Stimulated activated CD8-positive, alpha-beta memory T cell treated with anti-CD3 and anti-CD28 coated beads, Interleukin-2, amount 100 ng/mL, for 48 hours (primary cell): ENCODE data around the gene FAIM2.
A peak's percentile ranks its signal among the peaks of the same experiment; 100 is the strongest.

Experiments
- DNase-seq, 2 donors: peaks; one replicate each; pipeline ENCODE4 v3.0.0-alpha.2; 2020; ENCODE audit warnings: low read depth in 2 of 2

FAIM2 gene

DNA sequence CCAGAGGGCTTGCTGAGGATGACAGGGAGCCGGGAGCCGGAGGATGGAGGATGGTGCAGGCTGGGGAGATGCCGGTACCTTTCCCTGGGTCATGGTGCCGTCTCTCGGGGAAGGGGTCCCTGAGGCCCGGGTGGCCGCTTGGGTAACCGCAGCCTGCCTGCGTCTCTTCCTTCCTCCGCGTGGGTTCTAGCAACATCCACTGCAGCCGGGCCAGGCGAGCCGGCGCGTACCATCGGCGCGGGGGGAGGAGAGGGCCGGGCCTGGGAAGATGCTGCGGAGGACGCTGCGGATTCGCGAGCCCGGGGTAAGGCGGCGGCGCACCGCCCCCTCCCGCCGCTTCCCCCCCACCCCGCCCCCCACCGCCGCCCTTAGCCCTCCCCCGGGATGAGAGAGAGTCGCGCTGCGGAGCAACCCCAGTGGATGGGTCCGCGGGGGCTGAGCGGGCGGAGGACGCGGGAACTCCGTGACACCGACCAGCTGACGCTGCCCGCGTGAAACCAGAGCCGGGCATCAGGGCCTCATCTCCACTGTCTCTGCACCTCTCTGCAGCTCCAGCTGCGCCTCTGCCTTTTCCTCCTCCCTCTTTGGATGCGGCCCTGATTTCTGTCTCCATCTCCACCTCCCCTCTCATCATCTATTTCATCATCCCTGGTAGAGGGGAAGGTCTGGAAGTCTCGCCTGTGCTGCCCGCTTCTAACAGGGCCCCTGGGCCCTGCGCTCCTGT lies at the start of gene FAIM2:
FAIM2 (minus strand) TSS at position 201 of the 724 bp plus-strand sequence; CDS start at position 93, 108 bp downstream.
- DNase-seq, result peak; percentile 17 to 27

DNA sequence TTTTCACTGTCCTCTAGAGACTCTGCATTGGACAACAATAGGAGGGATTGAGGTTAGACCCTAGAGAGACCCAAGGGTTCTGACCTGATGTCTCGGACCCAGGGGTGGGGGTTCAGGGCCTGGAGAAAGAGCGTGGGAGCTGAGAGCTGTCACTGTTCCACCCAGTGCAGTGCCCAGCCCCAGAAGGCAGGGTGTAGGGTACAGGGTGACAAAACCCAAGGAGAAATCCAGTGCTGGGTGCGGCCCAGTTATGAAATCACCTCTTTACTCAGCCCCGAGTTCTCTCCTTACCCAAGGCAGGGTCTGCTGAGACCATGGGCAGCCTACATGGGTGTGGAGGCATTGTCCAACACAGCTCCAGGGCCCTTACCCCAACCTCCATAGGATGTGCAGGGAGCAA lies 49.5 kb upstream of the FAIM2 start:
- no peak for DNase-seq

GRCh38 chr12:49952391-49953055 lies 48.8 kb upstream of the FAIM2 start:
- no peak for DNase-seq

GRCh38 chr12:49951411-49952240 lies 47.9 kb upstream of the FAIM2 start:
- DNase-seq, result no peak

GRCh38 chr12:49950273-49951251 lies 46.9 kb upstream of the FAIM2 start, which contains the start of gene AQP2:
TSS of gene AQP2 (plus strand) at chr12:49950737. CDS start at chr12:49950831, 94 bp downstream.
- no peak for DNase-seq

DNA sequence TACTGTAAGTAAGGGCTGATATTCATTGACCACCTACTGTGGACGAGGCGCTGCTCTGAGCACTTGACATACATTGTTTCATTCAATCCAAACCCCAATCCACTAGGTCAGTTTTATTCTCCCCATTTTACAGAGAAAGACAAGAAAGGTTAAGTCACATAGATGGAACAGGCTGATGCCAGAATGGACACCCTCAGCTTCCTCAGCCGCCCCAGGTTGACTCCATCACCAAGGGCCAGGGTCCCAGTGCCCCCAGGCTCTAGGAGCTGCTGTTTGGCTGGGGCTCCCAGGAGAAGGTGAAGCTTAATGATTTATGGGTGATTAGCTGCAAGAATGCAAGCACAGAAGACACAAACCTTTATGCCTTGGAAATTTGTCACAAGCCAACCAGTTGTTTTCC lies 46.2 kb upstream of the FAIM2 start:
- no peak for DNase-seq

DNA sequence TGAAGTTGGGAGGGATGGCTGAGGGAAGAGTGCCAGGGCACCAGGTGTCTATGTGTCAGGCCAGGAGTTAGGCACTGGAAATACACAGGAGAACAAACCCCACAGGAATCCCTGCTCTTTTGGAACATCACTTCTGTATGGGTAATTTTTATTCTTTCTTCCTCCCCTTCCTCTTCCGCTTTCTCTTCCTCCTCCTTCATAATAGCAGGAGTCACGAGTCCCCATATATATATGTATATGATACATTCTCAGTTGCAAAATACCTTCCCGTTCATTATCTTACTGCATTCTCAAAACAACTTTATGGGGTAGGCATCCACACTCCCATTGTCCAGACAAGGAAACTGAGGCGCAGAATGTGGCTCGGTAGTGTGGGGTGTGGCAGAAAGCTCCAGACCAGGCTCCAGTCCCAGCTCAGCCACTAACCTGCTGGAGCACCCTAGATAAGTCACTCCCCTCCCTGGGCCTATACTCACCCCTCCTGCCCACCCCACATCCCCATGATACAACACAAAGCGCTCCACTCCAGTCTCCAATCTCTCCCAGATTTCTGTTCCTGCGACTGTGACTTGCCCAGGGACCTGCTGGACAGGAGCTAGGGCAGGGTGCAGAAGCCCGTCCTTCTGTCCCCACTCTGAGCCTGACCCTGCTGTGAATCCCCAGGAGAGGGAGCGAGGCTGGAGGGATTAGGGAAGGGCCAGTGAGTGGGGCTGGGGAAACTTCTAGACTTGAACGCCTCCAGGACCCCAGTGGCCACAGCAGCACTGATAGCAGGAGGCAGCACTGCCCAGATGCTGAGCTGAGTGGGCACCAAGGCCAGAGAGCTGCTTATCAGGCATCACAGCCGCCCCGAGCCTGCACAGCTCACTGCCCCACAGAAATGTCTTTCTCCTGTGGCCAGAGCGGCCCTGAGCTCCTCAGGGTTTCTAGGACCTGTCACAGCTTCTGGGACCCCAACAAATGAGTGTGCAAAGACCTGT lies 45.5 kb upstream of the FAIM2 start:
- no peak for DNase-seq

- DNase-seq, result no peak
Measured at GRCh38 chr12:49947593-49948226, 44.0 kb upstream of the FAIM2 start.

- no peak for DNase-seq
Measured at GRCh38 chr12:49946497-49946896, 42.8 kb upstream of the FAIM2 start.

GRCh38 chr12:49946086-49946485 lies 42.4 kb upstream of the FAIM2 start:
- no peak for DNase-seq

- DNase-seq, result peak; percentile 82 to 87
Measured at GRCh38 chr12:49945394-49946080, 41.8 kb upstream of the FAIM2 start.

- DNase-seq, result no peak
Measured at GRCh38 chr12:49944718-49945117, 41.0 kb upstream of the FAIM2 start.

DNA sequence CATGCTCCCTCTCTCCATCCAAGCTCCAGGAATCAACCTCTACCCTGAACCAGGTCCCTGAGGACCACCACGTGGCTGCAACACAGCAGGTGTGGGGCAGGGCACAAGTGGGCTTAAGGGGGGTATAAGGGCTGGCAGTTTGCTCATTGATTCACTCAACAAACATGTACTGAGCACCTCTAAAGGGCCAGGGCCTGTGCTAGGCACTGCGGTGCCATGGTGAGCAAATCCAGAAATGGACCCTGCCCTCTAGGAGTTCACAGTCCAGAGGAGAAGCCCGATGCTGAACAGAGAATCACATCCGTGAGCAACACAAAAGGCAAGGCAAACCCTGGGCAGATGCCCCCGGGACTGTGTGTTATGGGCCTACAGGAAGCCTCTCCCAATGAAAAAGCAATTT lies 40.3 kb upstream of the FAIM2 start:
- DNase-seq, result no peak

- DNase-seq, result no peak
Measured at GRCh38 chr12:49943625-49943960, 39.9 kb upstream of the FAIM2 start.

GRCh38 chr12:49942921-49943624 lies 39.4 kb upstream of the FAIM2 start:
- no peak for DNase-seq

DNA sequence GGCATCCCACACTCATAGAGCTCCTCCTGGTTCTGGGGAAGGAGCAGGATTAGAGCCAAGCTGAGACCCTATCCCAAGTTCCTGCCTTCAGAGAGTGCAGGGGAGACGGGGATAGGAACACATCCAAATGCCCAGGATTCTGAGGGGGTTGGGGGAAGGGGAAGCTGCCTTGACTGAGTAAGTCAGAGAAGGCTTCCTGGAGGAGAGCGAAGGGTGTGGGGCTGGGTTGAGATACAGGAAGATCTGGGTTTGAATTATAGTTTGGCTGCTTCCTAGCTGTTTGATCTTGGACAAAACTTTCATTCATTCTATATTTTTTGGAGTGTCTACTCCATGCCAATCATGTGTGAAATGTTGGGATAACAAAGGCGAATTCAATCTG lies 38.8 kb upstream of the FAIM2 start:
- DNase-seq, result no peak

- DNase-seq, result no peak
Measured at GRCh38 chr12:49941556-49942511, 38.1 kb upstream of the FAIM2 start.
